ENCODE measurements around the gene ASIC4.
A peak's percentile ranks its signal among the peaks of the same experiment; 100 is the strongest.

The ASIC4 gene

DNA sequence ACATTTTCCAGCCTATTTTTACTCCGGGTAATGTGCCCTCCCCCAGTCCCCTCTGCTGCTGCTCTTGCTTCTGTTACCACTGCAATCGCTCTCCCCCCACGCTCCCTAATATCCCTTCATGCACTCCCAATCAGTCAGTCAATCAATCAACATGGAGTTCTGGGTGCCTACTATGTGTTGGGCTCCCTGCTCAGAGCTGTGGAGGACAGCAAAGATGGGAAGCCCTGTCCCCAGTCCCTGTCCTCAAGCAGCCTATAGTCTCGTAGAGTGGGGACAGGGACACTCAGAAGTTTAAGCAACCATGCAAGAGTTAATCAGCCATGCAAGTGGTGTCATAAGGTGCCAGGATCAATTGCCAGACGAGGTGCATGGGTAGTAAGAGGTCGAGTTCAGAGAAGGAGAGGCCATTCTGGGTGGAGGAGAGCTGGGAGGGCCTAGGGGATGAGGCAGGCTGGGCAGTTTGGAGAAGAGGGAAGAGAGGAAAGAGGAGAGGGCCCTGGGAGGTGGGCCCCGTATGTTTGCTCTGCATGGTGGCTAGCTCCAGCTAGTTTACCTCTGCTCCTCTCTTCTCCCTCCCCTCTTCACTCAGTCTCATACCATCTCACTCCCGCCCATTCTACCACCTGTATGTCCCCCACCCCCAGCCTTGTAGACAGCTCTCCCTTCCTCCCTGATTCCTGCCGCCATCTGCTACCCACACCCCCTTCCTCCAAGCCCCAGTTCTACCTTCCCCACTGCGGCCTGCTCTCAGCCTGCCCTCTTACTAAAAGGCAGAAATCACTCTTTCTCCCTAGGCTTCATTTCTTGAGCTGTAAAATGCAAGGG lies 3.9 kb downstream of the ASIC4 start:
- TF ChIP-seq, protein P1, sequence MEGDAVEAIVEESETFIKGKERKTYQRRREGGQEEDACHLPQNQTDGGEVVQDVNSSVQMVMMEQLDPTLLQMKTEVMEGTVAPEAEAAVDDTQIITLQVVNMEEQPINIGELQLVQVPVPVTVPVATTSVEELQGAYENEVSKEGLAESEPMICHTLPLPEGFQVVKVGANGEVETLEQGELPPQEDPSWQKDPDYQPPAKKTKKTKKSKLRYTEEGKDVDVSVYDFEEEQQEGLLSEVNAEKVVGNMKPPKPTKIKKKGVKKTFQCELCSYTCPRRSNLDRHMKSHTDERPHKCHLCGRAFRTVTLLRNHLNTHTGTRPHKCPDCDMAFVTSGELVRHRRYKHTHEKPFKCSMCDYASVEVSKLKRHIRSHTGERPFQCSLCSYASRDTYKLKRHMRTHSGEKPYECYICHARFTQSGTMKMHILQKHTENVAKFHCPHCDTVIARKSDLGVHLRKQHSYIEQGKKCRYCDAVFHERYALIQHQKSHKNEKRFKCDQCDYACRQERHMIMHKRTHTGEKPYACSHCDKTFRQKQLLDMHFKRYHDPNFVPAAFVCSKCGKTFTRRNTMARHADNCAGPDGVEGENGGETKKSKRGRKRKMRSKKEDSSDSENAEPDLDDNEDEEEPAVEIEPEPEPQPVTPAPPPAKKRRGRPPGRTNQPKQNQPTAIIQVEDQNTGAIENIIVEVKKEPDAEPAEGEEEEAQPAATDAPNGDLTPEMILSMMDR (IDR thresholded peaks at IDR 0.05; ENCODE audit: borderline replicate concordance, insufficient read depth, low read depth, low read length), result no peak
- H3K4me3 ChIP-seq (ENCODE audit: low read depth, low read length), result no peak overlapping the region

DNA sequence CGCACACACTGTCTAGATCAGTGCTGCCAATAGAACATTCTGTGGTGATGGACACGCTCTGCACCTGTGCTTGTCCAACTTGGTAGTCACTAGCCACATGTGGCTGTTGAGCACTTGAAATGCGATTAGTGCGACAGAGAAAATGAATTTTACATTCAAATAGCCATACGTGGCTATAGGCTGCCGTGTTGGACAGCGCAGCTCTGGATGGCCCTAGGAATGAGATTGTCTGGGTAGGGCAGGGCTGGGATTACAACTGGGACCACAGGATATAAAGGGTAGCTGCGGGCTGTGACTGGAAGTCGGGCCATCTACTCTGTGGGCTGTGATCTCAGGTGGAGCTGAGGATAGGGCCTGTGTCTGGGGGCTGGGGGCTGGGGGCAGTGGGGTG lies 5.2 kb downstream of the ASIC4 start:
- TF ChIP-seq, protein P1 (IDR thresholded peaks at IDR 0.05; ENCODE audit: borderline replicate concordance, insufficient read depth, low read depth, low read length), result no peak
- H3K4me3 ChIP-seq (ENCODE audit: low read depth, low read length), result no peak overlapping the region

DNA sequence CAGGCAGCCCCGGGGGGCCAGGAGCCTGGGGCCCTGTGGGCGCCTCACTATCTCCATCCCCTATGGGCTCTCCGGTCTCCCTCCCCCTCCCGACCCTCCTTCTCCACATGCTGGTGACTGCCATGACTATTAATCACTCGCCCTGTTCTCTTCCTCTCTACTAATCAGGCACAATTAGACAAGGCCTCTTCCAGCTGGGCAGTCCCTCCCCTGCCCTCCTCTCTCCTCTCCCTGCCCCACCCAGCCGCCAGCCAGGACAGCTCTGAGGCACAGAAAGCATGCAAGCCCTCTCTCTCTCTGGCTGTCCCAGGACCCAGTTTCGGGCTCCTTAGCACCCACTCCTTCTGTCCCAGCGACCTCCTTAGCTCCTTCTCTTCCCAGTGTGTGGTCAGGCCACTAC lies 5.8 kb downstream of the ASIC4 start:
- H3K4me3 ChIP-seq (ENCODE audit: low read depth, low read length), result no peak overlapping the region
- TF ChIP-seq, protein P1 (IDR thresholded peaks at IDR 0.05; ENCODE audit: borderline replicate concordance, insufficient read depth, low read depth, low read length), result no peak

DNA sequence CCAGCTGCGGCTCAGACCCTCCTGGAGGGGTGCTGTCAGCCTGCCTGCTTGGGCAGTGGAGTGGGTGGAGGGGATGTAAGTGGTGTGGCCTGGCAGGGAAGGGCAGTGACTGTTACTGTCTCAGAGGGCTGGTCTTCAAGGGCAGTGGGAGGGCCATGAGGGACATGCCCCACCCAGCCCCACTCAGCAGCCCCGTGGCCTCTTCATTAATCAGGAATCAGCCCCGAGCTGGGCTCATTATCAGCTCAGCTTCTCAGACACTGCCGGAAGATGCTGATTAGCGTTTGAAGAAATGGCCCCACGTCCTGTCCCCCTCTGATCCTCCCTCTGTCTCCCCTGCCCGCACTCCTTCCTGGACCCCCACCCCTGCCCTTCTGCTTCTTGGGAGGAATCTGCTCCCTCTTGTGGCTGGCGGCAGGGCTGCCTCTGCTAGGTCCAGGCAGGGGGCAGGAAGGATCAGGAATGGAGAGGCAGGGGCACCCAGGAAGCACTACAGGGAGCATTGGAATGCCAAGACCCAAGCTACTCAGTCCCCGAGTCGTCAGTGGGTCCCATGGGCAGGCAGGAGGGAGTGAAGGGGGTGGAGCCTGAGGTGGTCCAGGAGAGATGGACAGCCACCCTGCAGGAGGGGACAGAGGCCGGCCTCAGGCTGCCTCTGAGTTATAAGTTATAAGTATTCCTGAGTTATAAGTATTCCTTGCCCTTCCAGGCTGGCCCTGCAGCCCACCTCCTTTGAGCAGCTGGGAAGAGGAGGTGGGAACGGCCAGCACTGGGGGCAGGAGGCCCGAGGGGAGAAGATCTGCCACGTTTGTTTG lies 7.0 kb downstream of the ASIC4 start:
- TF ChIP-seq, protein P1 (IDR thresholded peaks at IDR 0.05; ENCODE audit: borderline replicate concordance, insufficient read depth, low read depth, low read length), result peak; percentile 47

DNA sequence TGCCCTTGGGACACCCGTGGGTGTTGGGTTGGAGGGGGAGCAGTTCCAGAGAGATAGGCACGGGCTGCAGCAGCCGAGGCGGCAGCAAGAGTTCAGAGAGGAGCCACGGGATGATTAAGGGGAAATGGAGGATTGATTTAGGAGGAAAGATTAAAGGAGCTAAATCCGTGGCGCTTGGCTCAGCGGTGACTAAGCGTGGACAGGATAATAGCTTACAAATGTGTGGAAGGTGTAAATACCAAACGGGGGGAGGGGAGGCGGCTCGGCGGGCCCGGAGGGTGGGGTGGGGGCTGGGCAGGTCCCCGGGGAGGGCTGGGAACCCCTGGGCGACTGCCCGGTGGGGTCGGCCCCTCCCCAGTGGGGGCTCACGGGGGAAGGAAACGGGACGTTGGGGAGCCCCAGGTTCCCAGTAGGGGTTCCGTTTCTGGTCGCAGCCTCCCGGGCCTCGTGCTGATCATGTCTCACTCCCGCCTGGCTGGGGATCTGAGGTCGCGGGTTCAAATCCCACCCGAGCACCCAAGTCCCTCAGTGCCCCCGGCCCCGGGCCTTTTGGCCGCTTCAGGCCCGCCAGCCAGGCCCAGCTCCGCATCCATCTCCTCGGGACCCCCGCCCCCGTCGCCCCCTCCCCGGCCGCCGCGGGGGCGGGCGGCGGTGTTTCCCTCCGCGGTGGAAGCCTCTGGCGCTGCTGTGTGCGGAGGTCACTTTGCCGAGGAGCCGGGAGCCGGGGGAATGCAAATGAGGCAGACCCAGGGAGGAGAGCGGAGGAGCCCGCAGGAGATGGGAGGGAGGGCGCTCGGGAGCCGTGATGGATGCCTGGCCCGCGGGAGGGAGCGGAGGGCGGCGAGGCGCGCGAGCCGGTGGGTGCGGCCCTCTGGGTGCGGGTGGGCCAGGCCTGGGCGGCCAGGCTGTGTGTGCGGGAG lies 8.1 kb downstream of the ASIC4 start:
- TF ChIP-seq, protein P1 (IDR thresholded peaks at IDR 0.05; ENCODE audit: borderline replicate concordance, insufficient read depth, low read depth, low read length), result no peak
- no peak overlapping the region for H3K4me3 ChIP-seq (ENCODE audit: low read depth, low read length)

More for the DNA sequence above, 7.0 kb downstream of the ASIC4 start:
- no peak overlapping the region for H3K4me3 ChIP-seq (ENCODE audit: low read depth, low read length)

DNA sequence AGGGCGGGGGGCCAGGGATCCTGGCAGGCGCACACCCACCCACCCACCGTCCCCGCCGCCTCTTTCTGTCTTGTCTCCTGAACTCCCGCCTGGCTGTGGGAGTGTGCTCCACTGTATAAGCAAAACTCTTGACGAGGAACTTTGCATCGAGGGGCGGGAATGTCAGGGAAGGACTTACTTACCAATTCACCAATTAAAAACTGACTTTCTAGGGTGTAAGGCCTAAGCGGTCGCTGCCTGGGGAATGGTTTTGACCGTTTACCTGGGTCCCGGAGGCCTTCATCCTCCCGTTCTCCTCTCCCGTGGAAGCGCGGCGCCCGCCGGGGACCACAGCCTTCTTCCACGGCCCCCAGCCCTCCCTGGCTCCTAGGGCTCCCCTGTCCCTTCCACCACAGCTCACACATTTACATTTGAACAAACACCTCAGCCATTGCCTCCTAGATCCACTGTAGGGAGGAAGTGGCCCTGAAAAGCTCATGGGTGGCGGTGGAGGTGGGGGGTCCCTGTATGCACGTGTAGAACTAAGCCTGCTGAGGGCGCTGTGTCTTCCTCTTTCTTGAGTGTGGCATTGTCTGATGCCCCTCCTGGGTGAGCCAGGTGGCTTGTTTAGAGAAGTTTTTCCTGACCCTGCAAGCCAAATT lies 8.9 kb downstream of the ASIC4 start:
- no peak overlapping the region for H3K4me3 ChIP-seq (ENCODE audit: low read depth, low read length)
- TF ChIP-seq, protein P1 (IDR thresholded peaks at IDR 0.05; ENCODE audit: borderline replicate concordance, insufficient read depth, low read depth, low read length), result no peak

All from GM12875 (cell line).